ENCODE measurements around the gene HLA-DMA. TPM values are rescaled to one million over a fixed set of nuclear protein-coding genes. Genes with fewer than 3 reads are reported as not detected.

The HLA-DMA gene
- total and polyA plus RNA-seq, 3 donors from 2014 or later, result 10.1 to 54.5 (median 19.8) TPM

DNA sequence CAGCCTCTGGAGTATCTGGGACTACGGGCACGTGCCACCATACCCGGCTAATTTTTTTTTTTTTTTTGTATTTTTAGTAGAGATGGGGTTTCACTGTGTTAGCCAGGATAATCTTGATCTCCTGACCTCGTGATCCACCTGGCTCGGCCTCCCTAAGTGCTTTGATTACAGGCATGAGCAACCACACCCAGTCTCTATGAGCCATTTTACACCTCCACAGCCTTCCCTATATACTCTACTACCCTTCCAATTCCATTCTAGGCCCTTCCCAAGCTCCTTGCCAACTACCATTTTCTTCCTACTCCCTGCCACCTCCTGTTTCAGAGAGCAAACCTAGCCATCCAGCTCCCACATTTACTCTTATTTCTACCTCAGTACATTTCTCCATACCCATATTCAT lies 7.7 kb upstream of the HLA-DMA start:
- no peak for DNase-seq
- H3K9me3 ChIP-seq, result no peaks in the 10 kb centered on the region
- WGBS, 2 donors, result 93 to 98% methylated on average over 5 of the region's 5 CpGs

DNA sequence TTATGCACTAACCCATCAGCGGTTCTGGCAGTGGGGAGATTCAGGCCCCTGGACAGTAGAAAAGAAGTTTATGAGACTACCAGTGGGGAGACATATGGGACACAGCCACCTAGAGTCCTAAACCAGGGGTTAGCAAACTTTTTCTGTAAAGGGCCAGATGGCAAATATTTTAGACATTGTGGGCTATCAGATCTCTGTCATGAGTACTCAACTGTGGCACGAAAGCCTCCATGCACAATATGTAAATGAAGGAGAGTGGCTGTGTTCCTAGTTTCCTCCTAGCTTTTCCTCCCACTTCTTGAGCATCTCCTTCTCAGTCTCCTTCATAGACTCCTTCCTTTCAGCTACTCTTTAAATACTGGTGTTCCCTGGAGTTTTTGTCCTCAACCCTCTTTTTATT lies 3.3 kb upstream of the HLA-DMA start:
- Histone ChIP-seq H3K36me3 (ENCODE audit: low read depth, missing control alignments) (no peaks in the 10 kb centered on the region), H3K4me1 (no peaks in the 10 kb centered on the region), H3K9me3 (no peaks in the 10 kb centered on the region), H3K27ac (no peak overlapping the region), H3K4me3 (no peak overlapping the region), H3K27me3 (no peaks in the 10 kb centered on the region)
- TF ChIP-seq POLR2A (IDR thresholded peaks at IDR 0.05) (no peak), CTCF (IDR thresholded peaks at IDR 0.05) (no peak)
- intact Hi-C loops (cut with DNase I; ENCODE audit: low total_unique reads), result no loop called here
- 73 to 74% methylated on average over 2 of the region's 2 CpGs for WGBS, 2 donors
- DNase-seq, result no peak

More for the DNA sequence above, 7.7 kb upstream of the HLA-DMA start:
- intact Hi-C loops (cut with DNase I; ENCODE audit: low total_unique reads), result no loop called here
- TF ChIP-seq CTCF (IDR thresholded peaks at IDR 0.05), result no peak
- TF ChIP-seq POLR2A (IDR thresholded peaks at IDR 0.05), result no peak
- Histone ChIP-seq H3K4me1 (peaks cover 13% of the 10 kb centered on the region), H3K4me3 (no peak overlapping the region), H3K27me3 (no peaks in the 10 kb centered on the region), H3K27ac (no peak overlapping the region), H3K36me3 (ENCODE audit: low read depth, missing control alignments) (no peaks in the 10 kb centered on the region)

DNA sequence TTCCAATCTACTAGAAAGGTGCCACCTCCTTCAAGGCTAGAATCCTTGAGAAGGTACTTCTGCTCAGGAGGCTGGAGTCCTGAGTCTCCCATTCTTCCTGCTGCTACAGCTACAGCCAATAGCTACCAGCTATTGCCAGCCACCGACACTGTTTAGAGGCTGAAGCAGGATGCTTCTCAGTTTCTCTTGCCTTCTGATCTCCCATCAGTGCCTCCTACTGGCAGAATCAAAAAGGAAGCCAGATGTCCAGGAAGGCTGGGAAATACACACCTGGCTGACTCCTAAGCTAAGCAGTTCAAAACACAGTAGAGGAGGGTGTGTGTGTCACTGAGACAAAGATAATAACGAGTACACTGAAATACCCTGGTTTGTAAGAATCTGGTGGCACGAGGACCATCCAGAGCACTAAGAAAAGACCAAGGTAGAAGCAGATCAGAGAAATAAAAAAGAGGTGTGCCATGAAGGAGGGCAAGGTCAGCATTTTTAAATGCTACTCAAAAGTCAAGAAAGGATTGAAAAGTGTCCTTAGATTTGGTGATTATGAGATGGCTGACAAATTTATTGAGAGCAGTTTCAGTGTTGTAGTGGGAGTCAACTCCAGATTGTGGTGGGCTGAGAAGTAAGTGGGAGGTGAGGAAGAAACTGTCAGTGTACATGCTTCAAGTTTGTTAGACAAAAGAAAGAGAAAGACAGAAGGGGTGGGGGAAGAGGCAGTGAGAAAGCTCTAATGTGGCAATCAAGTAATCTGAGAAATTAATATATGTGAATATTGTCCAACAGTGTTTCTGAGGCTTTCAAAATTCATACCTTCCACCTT lies 2.3 kb upstream of the HLA-DMA start:
- DNase-seq, result no peak
- TF ChIP-seq CTCF (IDR thresholded peaks at IDR 0.05) (peak in 1 of 3 experiments; percentile 12), POLR2A (IDR thresholded peaks at IDR 0.05) (no peak)
- intact Hi-C loops (cut with DNase I; ENCODE audit: low total_unique reads), result no loop called here
- no peak overlapping the region for H3K27ac ChIP-seq
- H3K4me3 ChIP-seq, result no peak overlapping the region
- H3K9me3 ChIP-seq, result no peaks in the 10 kb centered on the region
- no peaks in the 10 kb centered on the region for H3K36me3 ChIP-seq (ENCODE audit: low read depth, missing control alignments)
- H3K4me1 ChIP-seq, result no peaks in the 10 kb centered on the region
- 61 to 66% methylated on average over 3 of the region's 3 CpGs for WGBS, 2 donors
- H3K27me3 ChIP-seq, result no peaks in the 10 kb centered on the region

DNA sequence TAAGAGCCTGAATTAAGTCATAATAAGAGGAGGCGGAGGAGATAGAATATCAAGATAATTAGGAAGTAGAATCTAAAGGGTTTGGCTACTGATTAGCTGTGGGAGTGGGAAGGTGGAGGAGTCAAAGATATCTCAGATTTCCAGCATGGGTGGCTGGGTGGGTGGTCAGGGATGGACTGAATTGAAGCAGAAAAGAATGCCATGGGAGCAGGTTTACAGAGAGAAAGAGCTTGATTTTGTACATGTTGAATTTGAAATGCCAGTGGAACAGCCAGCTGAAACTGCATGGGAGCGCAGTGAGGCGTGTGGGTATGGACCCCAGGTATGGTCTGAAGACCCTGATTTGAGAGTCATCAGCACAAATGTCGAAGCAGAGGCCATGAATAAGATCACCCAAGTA lies 1.4 kb upstream of the HLA-DMA start:
- Histone ChIP-seq H3K36me3 (ENCODE audit: low read depth, missing control alignments) (no peaks in the 10 kb centered on the region), H3K27me3 (no peaks in the 10 kb centered on the region), H3K4me1 (no peaks in the 10 kb centered on the region), H3K27ac (no peak overlapping the region), H3K4me3 (no peak overlapping the region), H3K9me3 (no peaks in the 10 kb centered on the region)
- WGBS, 2 donors, result 78 to 94% methylated on average over 4 of the region's 4 CpGs
- TF ChIP-seq CTCF (IDR thresholded peaks at IDR 0.05) (no peak), POLR2A (IDR thresholded peaks at IDR 0.05) (no peak)
- DNase-seq, result no peak
- intact Hi-C loops (cut with DNase I; ENCODE audit: low total_unique reads), result no loop called here

DNA sequence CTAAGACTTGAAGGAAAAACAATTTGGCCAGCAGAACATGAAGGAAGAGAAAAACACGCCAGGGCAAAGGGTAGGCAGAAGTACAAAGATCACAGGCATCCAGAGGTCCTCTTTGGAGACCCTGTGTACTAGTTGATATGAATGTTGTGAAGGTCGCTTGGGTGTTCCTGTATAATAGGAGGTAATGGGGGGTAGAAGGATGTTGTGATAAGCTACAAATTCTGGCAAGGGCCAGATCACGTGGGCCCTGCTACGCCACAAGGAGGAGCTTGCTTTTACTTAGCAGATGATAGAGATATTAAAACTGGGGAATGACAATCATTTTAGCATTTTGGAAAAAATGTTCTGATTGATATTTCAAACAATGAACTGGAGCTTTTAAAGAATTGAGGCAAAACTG lies 878 bp upstream of the HLA-DMA start:
- intact Hi-C loops (cut with DNase I; ENCODE audit: low total_unique reads), result no loop called here
- 83 to 86% methylated on average over 4 of the region's 4 CpGs for WGBS, 2 donors
- TF ChIP-seq POLR2A (IDR thresholded peaks at IDR 0.05) (no peak), CTCF (IDR thresholded peaks at IDR 0.05) (no peak)
- Histone ChIP-seq H3K27ac (no peak overlapping the region), H3K9me3 (no peaks in the 10 kb centered on the region), H3K36me3 (ENCODE audit: low read depth, missing control alignments) (no peaks in the 10 kb centered on the region), H3K4me1 (no peaks in the 10 kb centered on the region), H3K27me3 (no peaks in the 10 kb centered on the region), H3K4me3 (no peak overlapping the region)
- DNase-seq, result no peak
